ENCODE data around the gene SLC22A23. TPM values are rescaled to one million over a fixed set of nuclear protein-coding genes. Genes with fewer than 3 reads are reported as not detected.
"Not testable (repeated sequence)": the region's sequence is repeated elsewhere in the genome, so short reads cannot be mapped to it uniquely, and the experiment has no call there.

Gene SLC22A23
- total RNA-seq, 1 donor = 18.1 TPM

- TF ChIP-seq, protein P1, sequence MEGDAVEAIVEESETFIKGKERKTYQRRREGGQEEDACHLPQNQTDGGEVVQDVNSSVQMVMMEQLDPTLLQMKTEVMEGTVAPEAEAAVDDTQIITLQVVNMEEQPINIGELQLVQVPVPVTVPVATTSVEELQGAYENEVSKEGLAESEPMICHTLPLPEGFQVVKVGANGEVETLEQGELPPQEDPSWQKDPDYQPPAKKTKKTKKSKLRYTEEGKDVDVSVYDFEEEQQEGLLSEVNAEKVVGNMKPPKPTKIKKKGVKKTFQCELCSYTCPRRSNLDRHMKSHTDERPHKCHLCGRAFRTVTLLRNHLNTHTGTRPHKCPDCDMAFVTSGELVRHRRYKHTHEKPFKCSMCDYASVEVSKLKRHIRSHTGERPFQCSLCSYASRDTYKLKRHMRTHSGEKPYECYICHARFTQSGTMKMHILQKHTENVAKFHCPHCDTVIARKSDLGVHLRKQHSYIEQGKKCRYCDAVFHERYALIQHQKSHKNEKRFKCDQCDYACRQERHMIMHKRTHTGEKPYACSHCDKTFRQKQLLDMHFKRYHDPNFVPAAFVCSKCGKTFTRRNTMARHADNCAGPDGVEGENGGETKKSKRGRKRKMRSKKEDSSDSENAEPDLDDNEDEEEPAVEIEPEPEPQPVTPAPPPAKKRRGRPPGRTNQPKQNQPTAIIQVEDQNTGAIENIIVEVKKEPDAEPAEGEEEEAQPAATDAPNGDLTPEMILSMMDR (IDR thresholded peaks at IDR 0.05; ENCODE audit: extremely low read depth, low read depth, low read length) = no peak
- H3K4me3 ChIP-seq (ENCODE audit: insufficient read depth, low read length) = no peak overlapping the region
- H3K27ac ChIP-seq (ENCODE audit: low read depth, low read length) = no peak overlapping the region
- H2AFZ ChIP-seq (ENCODE audit: low read length) = no peak overlapping the region
- no peak overlapping the region for H3K4me2 ChIP-seq (ENCODE audit: insufficient read depth, low read length)
- H3K27me3 ChIP-seq (ENCODE audit: insufficient read depth, low read length) = no peaks in the 10 kb centered on the region
- H3K36me3 ChIP-seq (ENCODE audit: insufficient read depth, low read length) = no peaks in the 10 kb centered on the region
- H3K79me2 ChIP-seq (ENCODE audit: insufficient read depth, low read length) = peaks cover 9% of the 10 kb centered on the region
- no peak for DNase-seq (ENCODE audit: insufficient read length, low spot score, missing footprints)
- no peaks in the 10 kb centered on the region for H3K9me3 ChIP-seq (ENCODE audit: low read depth, low read length)
- no peaks in the 10 kb centered on the region for H4K20me1 ChIP-seq (ENCODE audit: insufficient read depth, low read length)
- H3K4me1 ChIP-seq (ENCODE audit: insufficient read depth, low read length) = peaks cover 44% of the 10 kb centered on the region
These were observed 70.4 kb downstream of the SLC22A23 start for GRCh38 chr6:3386374-3386857.

- Histone ChIP-seq H3K27me3 (ENCODE audit: insufficient read depth, low read length) (no peaks in the 10 kb centered on the region), H3K9me3 (ENCODE audit: low read depth, low read length) (no peaks in the 10 kb centered on the region), H3K4me2 (ENCODE audit: insufficient read depth, low read length) (no peak overlapping the region), H2AFZ (ENCODE audit: low read length) (no peak overlapping the region), H3K4me1 (ENCODE audit: insufficient read depth, low read length) (peaks cover 38% of the 10 kb centered on the region), H3K36me3 (ENCODE audit: insufficient read depth, low read length) (no peaks in the 10 kb centered on the region), H3K27ac (ENCODE audit: low read depth, low read length) (no peak overlapping the region), H3K79me2 (ENCODE audit: insufficient read depth, low read length) (peaks cover 13% of the 10 kb centered on the region), H4K20me1 (ENCODE audit: insufficient read depth, low read length) (no peaks in the 10 kb centered on the region), H3K4me3 (ENCODE audit: insufficient read depth, low read length) (no peak overlapping the region)
- TF ChIP-seq, protein P1 (IDR thresholded peaks at IDR 0.05; ENCODE audit: extremely low read depth, low read depth, low read length) = no peak
- no peak for DNase-seq (ENCODE audit: insufficient read length, low spot score, missing footprints)
These were observed 71.1 kb downstream of the SLC22A23 start for GRCh38 chr6:3385660-3386151.

GRCh38 chr6:3385181-3385580 is 71.7 kb downstream of the SLC22A23 start:
- not testable (repeated sequence) for H3K27me3 ChIP-seq (ENCODE audit: insufficient read depth, low read length); H4K20me1 ChIP-seq (ENCODE audit: insufficient read depth, low read length); DNase-seq (ENCODE audit: insufficient read length, low spot score, missing footprints); H3K27ac ChIP-seq (ENCODE audit: low read depth, low read length); H2AFZ ChIP-seq (ENCODE audit: low read length); H3K4me2 ChIP-seq (ENCODE audit: insufficient read depth, low read length); H3K36me3 ChIP-seq (ENCODE audit: insufficient read depth, low read length); H3K4me3 ChIP-seq (ENCODE audit: insufficient read depth, low read length); H3K9me3 ChIP-seq (ENCODE audit: low read depth, low read length)
- Histone ChIP-seq H3K79me2 (ENCODE audit: insufficient read depth, low read length) (peaks cover 14% of the 10 kb centered on the region), H3K4me1 (ENCODE audit: insufficient read depth, low read length) (peaks cover 34% of the 10 kb centered on the region)

DNA sequence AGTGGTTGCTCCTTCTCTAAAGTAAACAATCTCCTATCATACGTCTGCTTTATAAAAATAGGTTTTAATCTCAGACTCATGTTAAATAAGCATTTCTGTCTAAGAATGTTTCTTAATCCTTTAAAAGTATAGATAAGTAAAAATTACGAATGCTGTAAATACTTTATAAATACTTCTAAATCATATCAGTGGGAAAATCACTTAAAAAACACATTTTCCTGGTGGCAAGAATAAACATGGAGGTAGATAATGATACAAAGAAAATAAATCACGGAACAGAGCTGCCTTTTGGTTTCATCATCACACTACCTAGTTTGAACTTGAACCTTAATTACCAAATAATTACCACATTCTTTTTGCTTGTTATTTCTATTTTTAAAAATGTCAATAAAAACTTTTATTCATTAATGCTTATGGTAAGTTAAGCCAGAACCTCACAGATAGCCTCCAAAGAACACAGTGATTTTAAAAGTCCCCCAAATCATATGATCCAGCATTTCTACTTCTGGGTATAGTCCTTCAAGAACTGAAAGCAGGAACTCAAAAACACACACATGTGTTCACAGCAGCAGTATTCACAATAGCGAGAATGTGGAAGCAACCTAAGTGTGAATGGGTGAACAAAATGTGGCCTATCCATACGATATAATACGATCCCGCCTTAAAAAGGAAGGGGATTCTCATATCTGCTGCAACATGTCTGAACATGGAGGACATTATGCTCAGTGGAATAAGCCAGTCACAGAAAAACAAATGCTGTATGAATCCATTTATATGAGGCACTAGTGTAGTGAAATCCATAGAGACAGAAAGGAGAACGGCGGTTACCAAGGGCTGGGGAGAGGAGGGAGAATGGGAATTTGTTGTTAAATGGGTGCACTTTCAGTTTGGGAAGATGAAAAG is 72.4 kb downstream of the SLC22A23 start:
- no peak overlapping the region for H3K4me3 ChIP-seq (ENCODE audit: insufficient read depth, low read length)
- H3K9me3 ChIP-seq (ENCODE audit: low read depth, low read length) = no peaks in the 10 kb centered on the region
- DNase-seq (ENCODE audit: insufficient read length, low spot score, missing footprints) = no peak
- no peaks in the 10 kb centered on the region for H3K27me3 ChIP-seq (ENCODE audit: insufficient read depth, low read length)
- no peaks in the 10 kb centered on the region for H4K20me1 ChIP-seq (ENCODE audit: insufficient read depth, low read length)
- H3K4me2 ChIP-seq (ENCODE audit: insufficient read depth, low read length) = no peak overlapping the region
- no peak overlapping the region for H2AFZ ChIP-seq (ENCODE audit: low read length)
- H3K79me2 ChIP-seq (ENCODE audit: insufficient read depth, low read length) = peaks cover 14% of the 10 kb centered on the region
- peaks cover 29% of the 10 kb centered on the region for H3K4me1 ChIP-seq (ENCODE audit: insufficient read depth, low read length)
- H3K36me3 ChIP-seq (ENCODE audit: insufficient read depth, low read length) = no peaks in the 10 kb centered on the region
- no peak overlapping the region for H3K27ac ChIP-seq (ENCODE audit: low read depth, low read length)
- TF ChIP-seq, protein P1 (IDR thresholded peaks at IDR 0.05; ENCODE audit: extremely low read depth, low read depth, low read length) = no peak

Data from osteoblast (primary cell).